GM13977 (cell line): Measurements from ENCODE around the gene RAB3A.

Experiments used
- DNase-seq: peaks from one replicate; pipeline ENCODE4 v3.0.0; 2012; ENCODE audit warnings: low spot score
- CTCF ChIP-seq: IDR thresholded peaks from 2 replicates; pipeline ENCODE4 v1.5.1; 2012; ENCODE audit warnings: mild to moderate bottlenecking, control low read depth; ENCODE audit not compliant: insufficient read depth; ENCODE audit errors: extremely low read depth, missing control alignments
- in situ Hi-C: fragments of 300-500 bp; cut with MboI; formaldehyde crosslinking; loops from one replicate; pipeline ENCODE4 v1.12.0; 2022; ENCODE audit warnings: low sequenced_read_pairs, low pct_unique_long_range_greater_than_20kb, mixed read lengths, inconsistent platforms; ENCODE audit not compliant: unreplicated experiment

RAB3A gene

GRCh38 chr19:18172331-18173053 lies 31.4 kb downstream of the RAB3A start:
- in situ Hi-C loops = no loop called here
- DNase-seq = no peak
- no peak for TF ChIP-seq CTCF

- TF ChIP-seq CTCF = no peak
- DNase-seq = peak; percentile 62
- in situ Hi-C loops = no loop called here
Observed at GRCh38 chr19:18171605-18172327, 32.1 kb downstream of the RAB3A start.

- no peak for TF ChIP-seq CTCF
- in situ Hi-C loops = no loop called here
- DNase-seq = peak; percentile 89
Observed at GRCh38 chr19:18170714-18171255, 33.1 kb downstream of the RAB3A start.

- no peak for DNase-seq
- TF ChIP-seq CTCF = no peak
- in situ Hi-C loops = no loop called here
Observed at GRCh38 chr19:18168673-18169381, 35.0 kb downstream of the RAB3A start.

GRCh38 chr19:18167975-18168645 lies 35.7 kb downstream of the RAB3A start:
- in situ Hi-C loops = no loop called here
- peak; percentile 93 for DNase-seq
- TF ChIP-seq CTCF = peak; percentile 89

GRCh38 chr19:18167011-18167410 lies 36.8 kb downstream of the RAB3A start:
- in situ Hi-C loops = no loop called here

More at GRCh38 chr19:18167011-18167410, 36.8 kb downstream of the RAB3A start:
- DNase-seq = no peak
- TF ChIP-seq CTCF = no peak
